ENCODE measurements around the gene SP7.
"Not testable (repeated sequence)": the region's sequence is repeated elsewhere in the genome, so short reads cannot be mapped to it uniquely, and the experiment has no call there.

The SP7 gene

GRCh38 chr12:53365245-53365904 lies 29.2 kb upstream of the SP7 start:
- CTCF ChIA-PET = interaction anchor here (0.9 to 2.0 kb wide), 3 partner anchors 12 to 43 kb away, joined by 3 to 7 read pairs (median 3); no protein-coding TSS in a partner anchor
- no peaks in the 10 kb centered on the region for H3K27me3 Mint-ChIP-seq
- H3K36me3 Mint-ChIP-seq = no peaks in the 10 kb centered on the region
- H3K9me3 Mint-ChIP-seq = no peaks in the 10 kb centered on the region
- no peak overlapping the region for H3K4me3 Mint-ChIP-seq
- DNase-seq = no peak
- no peak overlapping the region for H3K27ac Mint-ChIP-seq
- H3K4me1 Mint-ChIP-seq = peaks cover 18% of the 10 kb centered on the region

- peaks cover 12% of the 10 kb centered on the region for H3K4me1 Mint-ChIP-seq
- H3K9me3 Mint-ChIP-seq, H3K36me3 Mint-ChIP-seq, H3K27ac Mint-ChIP-seq, H3K4me3 Mint-ChIP-seq, H3K27me3 Mint-ChIP-seq, DNase-seq: not testable (repeated sequence)
- CTCF ChIA-PET = interaction anchor here (1.1 to 2.5 kb wide), 4 partner anchors 9 to 66 kb away, joined by 3 to 11 read pairs (median 7); no protein-coding TSS in a partner anchor
These were observed 25.5 kb upstream of the SP7 start for GRCh38 chr12:53361638-53362037.

GRCh38 chr12:53358836-53359419 lies 22.8 kb upstream of the SP7 start:
- Mint-ChIP-seq H3K4me1 (peaks cover 4% of the 10 kb centered on the region), H3K9me3 (no peaks in the 10 kb centered on the region), H3K4me3 (no peak overlapping the region), H3K36me3 (no peaks in the 10 kb centered on the region), H3K27me3 (peaks cover 5% of the 10 kb centered on the region), H3K27ac (no peak overlapping the region)
- CTCF ChIA-PET = interaction anchor here (0.5 to 1.6 kb wide), 5 partner anchors 11 to 202 kb away, joined by 3 to 5 read pairs (median 4); no protein-coding TSS in a partner anchor
- no peak for DNase-seq

- H3K27ac Mint-ChIP-seq = no peak overlapping the region
- DNase-seq = no peak
- peaks cover 5% of the 10 kb centered on the region for H3K27me3 Mint-ChIP-seq
- H3K4me1 Mint-ChIP-seq = peaks cover 9% of the 10 kb centered on the region
- H3K4me3 Mint-ChIP-seq = no peak overlapping the region
- no peaks in the 10 kb centered on the region for H3K9me3 Mint-ChIP-seq
- H3K36me3 Mint-ChIP-seq = no peaks in the 10 kb centered on the region
- CTCF ChIA-PET = interaction anchor here (0.7 to 7.5 kb wide), 6 partner anchors 10 to 154 kb away, joined by 3 to 162 read pairs (median 4); partner anchors contain the start of gene AMHR2
These were observed 19.0 kb upstream of the SP7 start for GRCh38 chr12:53355121-53355520.

- peaks cover 5% of the 10 kb centered on the region for H3K27me3 Mint-ChIP-seq
These were observed 17.1 kb upstream of the SP7 start for GRCh38 chr12:53353257-53353655.

GRCh38 chr12:53352331-53353256 lies 16.4 kb upstream of the SP7 start:
- H3K9me3 Mint-ChIP-seq = no peaks in the 10 kb centered on the region
- H3K27ac Mint-ChIP-seq = peak overlapping the region; percentile 2
- peaks cover 5% of the 10 kb centered on the region for H3K27me3 Mint-ChIP-seq
- H3K4me3 Mint-ChIP-seq = no peak overlapping the region
- peak; percentile 90 for DNase-seq
- H3K36me3 Mint-ChIP-seq = no peaks in the 10 kb centered on the region
- peaks cover 9% of the 10 kb centered on the region for H3K4me1 Mint-ChIP-seq
- CTCF ChIA-PET = interaction anchor here (0.6 to 7.5 kb wide), 35 partner anchors 9 to 193 kb away, joined by 3 to 162 read pairs (median 5); partner anchors contain the start of genes AAAS, AMHR2, NPFF and SP1

More at GRCh38 chr12:53353257-53353655, 17.1 kb upstream of the SP7 start:
- DNase-seq = no peak
- CTCF ChIA-PET = interaction anchor here (0.7 to 7.5 kb wide), 14 partner anchors 8 to 159 kb away, joined by 3 to 162 read pairs (median 11); partner anchors contain the start of gene AMHR2
- Mint-ChIP-seq H3K27ac (no peak overlapping the region), H3K36me3 (no peaks in the 10 kb centered on the region), H3K4me3 (no peak overlapping the region), H3K9me3 (no peaks in the 10 kb centered on the region), H3K4me1 (peaks cover 9% of the 10 kb centered on the region)

GRCh38 chr12:53347905-53348304 lies 11.8 kb upstream of the SP7 start:
- H3K4me1 Mint-ChIP-seq = peaks cover 22% of the 10 kb centered on the region
- DNase-seq = no peak
- H3K36me3 Mint-ChIP-seq = no peaks in the 10 kb centered on the region
- peaks cover 24% of the 10 kb centered on the region for H3K27me3 Mint-ChIP-seq
- no peak overlapping the region for H3K4me3 Mint-ChIP-seq
- no peak overlapping the region for H3K27ac Mint-ChIP-seq
- CTCF ChIA-PET = interaction anchor here (0.6 to 8.0 kb wide), 9 partner anchors 11 to 188 kb away, joined by 3 to 178 read pairs (median 4); partner anchors contain the start of gene AAAS
- H3K9me3 Mint-ChIP-seq = no peaks in the 10 kb centered on the region

GRCh38 chr12:53346491-53346890 lies 10.3 kb upstream of the SP7 start:
- no peaks in the 10 kb centered on the region for H3K36me3 Mint-ChIP-seq
- H3K27ac Mint-ChIP-seq = no peak overlapping the region
- no peak overlapping the region for H3K4me3 Mint-ChIP-seq
- no peaks in the 10 kb centered on the region for H3K9me3 Mint-ChIP-seq
- peaks cover 30% of the 10 kb centered on the region for H3K27me3 Mint-ChIP-seq
- CTCF ChIA-PET = interaction anchor here (1.2 to 8.0 kb wide), 6 partner anchors 21 to 134 kb away, joined by 3 to 178 read pairs (median 18); partner anchors contain the start of gene AAAS
- no peak for DNase-seq
- peaks cover 16% of the 10 kb centered on the region for H3K4me1 Mint-ChIP-seq

- peaks cover 16% of the 10 kb centered on the region for H3K4me1 Mint-ChIP-seq
- CTCF ChIA-PET = interaction anchor here (0.7 to 8.0 kb wide), 30 partner anchors 10 to 719 kb away, joined by 3 to 178 read pairs (median 4); partner anchors contain the start of genes AAAS, ATP5MC2, ESPL1 and MYG1
- peak overlapping the region; percentile 95 for H3K4me3 Mint-ChIP-seq
- H3K27ac Mint-ChIP-seq = no peak overlapping the region
- H3K27me3 Mint-ChIP-seq = peaks cover 38% of the 10 kb centered on the region
- DNase-seq = no peak
- no peaks in the 10 kb centered on the region for H3K36me3 Mint-ChIP-seq
- H3K9me3 Mint-ChIP-seq = no peaks in the 10 kb centered on the region
These were observed 9.5 kb upstream of the SP7 start for GRCh38 chr12:53345486-53346188.

GRCh38 chr12:53344824-53345485 lies 8.8 kb upstream of the SP7 start:
- peak; percentile 81 for DNase-seq
- Mint-ChIP-seq H3K27ac (peak overlapping the region; percentile 75), H3K9me3 (no peaks in the 10 kb centered on the region), H3K4me3 (peak overlapping the region; percentile 95), H3K4me1 (peaks cover 16% of the 10 kb centered on the region), H3K27me3 (peaks cover 42% of the 10 kb centered on the region), H3K36me3 (no peaks in the 10 kb centered on the region)
- CTCF ChIA-PET = interaction anchor here (0.7 to 8.0 kb wide), 33 partner anchors 9 to 718 kb away, joined by 3 to 178 read pairs (median 4); partner anchors contain the start of genes AAAS, ATP5MC2, ESPL1 and MYG1

GRCh38 chr12:53344487-53344823 lies 8.3 kb upstream of the SP7 start:
- CTCF ChIA-PET = interaction anchor here (0.7 to 8.0 kb wide), 27 partner anchors 9 to 331 kb away, joined by 3 to 178 read pairs (median 7); partner anchors contain the start of genes AAAS, ATP5MC2, ESPL1 and MYG1
- peak overlapping the region; percentile 61 for H3K4me3 Mint-ChIP-seq
- no peak overlapping the region for H3K27ac Mint-ChIP-seq
- H3K27me3 Mint-ChIP-seq = peaks cover 46% of the 10 kb centered on the region
- DNase-seq = no peak
- peaks cover 16% of the 10 kb centered on the region for H3K4me1 Mint-ChIP-seq
- H3K9me3 Mint-ChIP-seq = no peaks in the 10 kb centered on the region
- no peaks in the 10 kb centered on the region for H3K36me3 Mint-ChIP-seq

- peaks cover 51% of the 10 kb centered on the region for H3K27me3 Mint-ChIP-seq
- no peaks in the 10 kb centered on the region for H3K9me3 Mint-ChIP-seq
- peak overlapping the region; percentile 76 for H3K27ac Mint-ChIP-seq
- no peaks in the 10 kb centered on the region for H3K36me3 Mint-ChIP-seq
- CTCF ChIA-PET = interaction anchor here (0.7 to 8.0 kb wide), 12 partner anchors 8 to 184 kb away, joined by 3 to 178 read pairs (median 10); partner anchors contain the start of genes AAAS, AMHR2 and MYG1
- H3K4me1 Mint-ChIP-seq = peaks cover 16% of the 10 kb centered on the region
- no peak for DNase-seq
- H3K4me3 Mint-ChIP-seq = peak overlapping the region; percentile 61
These were observed 7.8 kb upstream of the SP7 start for GRCh38 chr12:53343969-53344368.
